Left cardiac atrium (tissue), 4 donors: ENCODE results near the gene GAGE12J. TPM values are rescaled to one million over a fixed set of nuclear protein-coding genes. Genes with fewer than 3 reads are reported as not detected.
"Not testable (repeated sequence)": the region's sequence is repeated elsewhere in the genome, so short reads cannot be mapped to it uniquely, and the experiment has no call there.

Experiments used
- ATAC-seq, 2 donors: fragments of 200-7000 bp; cut with Tn5 transposase; one replicate each; pipeline ENCODE4 v1.9.1; 2020; ENCODE audit warnings: mild to moderate bottlenecking in 2 of 2, moderate library complexity in 2 of 2
- DNase-seq: peaks from one replicate; pipeline ENCODE4 v3.0.0-alpha.2; 2020
- intact Hi-C, 2 donors: fragments of 100-400 bp; cut with DNase I; formaldehyde crosslinking; loops; one replicate each; pipeline versions ENCODE4 v1.14.1 to v1.15.1; 2022 to 2023
- total RNA-seq, 2 donors: library from RNA; stranded (reverse); fragmentation: NEBNext Ultra II Directional; extraction: Animal tissue kit (Norgen Biotek cat#: 25700); gene quantifications; one replicate each; pipeline ENCODE4 v1.2.1, GENCODE V29; 2021
- donor health status: DM: no; HTN: yes; CAD: no.
- donor health status: DM: no; HTN: yes; CAD: no; lungs with severe emphysema.
- donor health status: DM: yes; HTN: yes; CAD: no.
- donor health status: Dilated cardiomyopathy.

Gene GAGE12J
- total RNA-seq, 2 donors from 2014 or later, result not detected

GRCh38 chrX:49307775-49308174 lies 14.1 kb upstream of the GAGE12J start:
- ATAC-seq, intact Hi-C loops, DNase-seq: not testable (repeated sequence)

GRCh38 chrX:49308604-49309269 lies 13.1 kb upstream of the GAGE12J start:
- peak; percentile 33 for DNase-seq
- intact Hi-C loops, result no loop called here
- ATAC-seq, result peak; percentile 56 to 85

GRCh38 chrX:49309401-49309981 lies 12.3 kb upstream of the GAGE12J start:
- intact Hi-C loops, result no loop called here
- DNase-seq (no peak), ATAC-seq (peak; percentile 26 to 38)

- ATAC-seq (no peak), DNase-seq (no peak)
- intact Hi-C loops, result no loop called here
Observed at GRCh38 chrX:49310371-49310770, 11.5 kb upstream of the GAGE12J start.

- intact Hi-C loops, result no loop called here
Observed at GRCh38 chrX:49312176-49312575, 9.7 kb upstream of the GAGE12J start.

GRCh38 chrX:49316085-49316484 lies 5.8 kb upstream of the GAGE12J start:
- no peak for DNase-seq
- no peak for ATAC-seq
- intact Hi-C loops, result no loop called here

More at GRCh38 chrX:49312176-49312575, 9.7 kb upstream of the GAGE12J start:
- DNase-seq (no peak), ATAC-seq (no peak)

GRCh38 chrX:49322266-49322665 lies 429 bp downstream of the GAGE12J start:
- DNase-seq, intact Hi-C loops, ATAC-seq: not testable (repeated sequence)

GRCh38 chrX:49323735-49324134 lies 1.9 kb downstream of the GAGE12J start:
- intact Hi-C loops, ATAC-seq, DNase-seq: not testable (repeated sequence)

- DNase-seq, intact Hi-C loops: not testable (repeated sequence)
Observed at GRCh38 chrX:49330421-49330820, 8.6 kb downstream of the GAGE12J start.

GRCh38 chrX:49331282-49331681 lies 9.4 kb downstream of the GAGE12J start, which contains the start of gene GAGE13:
GAGE13 (plus strand) TSS chrX:49331582; CDS start chrX:49332738, 1,156 bp downstream.
- intact Hi-C loops, DNase-seq, ATAC-seq: not testable (repeated sequence)

More at GRCh38 chrX:49330421-49330820, 8.6 kb downstream of the GAGE12J start:
- ATAC-seq, result not testable (repeated sequence)

GRCh38 chrX:49331841-49332240 lies 10.0 kb downstream of the GAGE12J start:
- DNase-seq, ATAC-seq, intact Hi-C loops: not testable (repeated sequence)

GRCh38 chrX:49341449-49341848 lies 19.6 kb downstream of the GAGE12J start:
- intact Hi-C loops, ATAC-seq, DNase-seq: not testable (repeated sequence)

GRCh38 chrX:49344496-49345175 lies 22.8 kb downstream of the GAGE12J start:
- ATAC-seq, intact Hi-C loops, DNase-seq: not testable (repeated sequence)

GRCh38 chrX:49345402-49345801 lies 23.6 kb downstream of the GAGE12J start:
- DNase-seq, intact Hi-C loops, ATAC-seq: not testable (repeated sequence)

- ATAC-seq, DNase-seq, intact Hi-C loops: not testable (repeated sequence)
Observed at GRCh38 chrX:49346150-49346549, 24.3 kb downstream of the GAGE12J start.

Other genes starting within 250 kb of the GAGE12J start
- gene PRAF2, start 248.0 kb upstream of the GAGE12J start, total RNA-seq, result 10 to 100 TPM; 15.6 to 20.1 TPM
- 10 to 100 TPM; 52.3 to 61.1 TPM for gene WDR45, start 242.2 kb upstream of the GAGE12J start, total RNA-seq
- 10 to 100 TPM; 17.1 to 19.4 TPM for gene GPKOW, start 198.3 kb upstream of the GAGE12J start, total RNA-seq
- 1 to 10 TPM; 7.7 to 7.9 TPM for gene MAGIX, start 159.3 kb upstream of the GAGE12J start, total RNA-seq
- 100 to 1,000 TPM in 1 of 2 donors, 10 to 100 TPM in 1; 97.5 to 114 TPM for gene PLP2, start 150.1 kb upstream of the GAGE12J start, total RNA-seq
- gene PRICKLE3, start 135.7 kb upstream of the GAGE12J start, total RNA-seq, result 10 to 100 TPM in 1 of 2 donors, 1 to 10 TPM in 1; 9.9 to 14.8 TPM
- 1 to 10 TPM; 1.8 to 2.8 TPM for gene SYP, start 121.8 kb upstream of the GAGE12J start, total RNA-seq
- gene CACNA1F, start 88.7 kb upstream of the GAGE12J start, total RNA-seq, result under 1 TPM; 0.03 to 0.21 TPM
- gene CCDC22, start 86.6 kb upstream of the GAGE12J start, total RNA-seq, result 10 to 100 TPM in 1 of 2 donors, 1 to 10 TPM in 1; 8.8 to 10.7 TPM
- gene FOXP3, start 57.3 kb upstream of the GAGE12J start, total RNA-seq, result not detected
- gene PPP1R3F, start 52.2 kb upstream of the GAGE12J start, total RNA-seq, result 10 to 100 TPM; 17.5 to 22.5 TPM
- gene GAGE10, start 18.4 kb upstream of the GAGE12J start, total RNA-seq, result not detected
- gene GAGE13, start 9.5 kb downstream of the GAGE12J start, total RNA-seq, result not detected
- not detected for gene GAGE12C, start 210.1 kb downstream of the GAGE12J start, total RNA-seq
- not detected for gene GAGE12D, start 219.7 kb downstream of the GAGE12J start, total RNA-seq
- gene GAGE12E, start 229.3 kb downstream of the GAGE12J start, total RNA-seq, result not detected
- gene GAGE12F, start 238.8 kb downstream of the GAGE12J start, total RNA-seq, result not detected
- gene GAGE12G, start 248.4 kb downstream of the GAGE12J start, total RNA-seq, result not detected